Esophagus muscularis mucosa (tissue), 3 donors: ENCODE results near the gene CHDH.

ENCODE experiments used
- CTCF ChIP-seq, 3 experiments: fragments of 200-600 bp in 2 of 3; fragments of 450-650 bp in 1 of 3; sonication (generic) in 2 of 3; IDR thresholded peaks; one replicate each; pipeline ENCODE4 v1.5.1; 2017 to 2019; ENCODE audit warnings: antibody characterized with exemption in 3 of 3, mild to moderate bottlenecking in 2 of 3, moderate library complexity in 1 of 3
- EP300 ChIP-seq: sonication (generic); formaldehyde crosslinking; IDR thresholded peaks from one replicate; pipeline ENCODE4 v1.6.1; 2017; ENCODE audit warnings: antibody characterized with exemption

GRCh38 chr3:53778153-53778552 is 68.1 kb downstream of the CHDH start:
- no peak for TF ChIP-seq CTCF (IDR thresholded peaks at IDR 0.05)
- TF ChIP-seq EP300, result no peak
